Activated T-cell treated with anti-CD3 and anti-CD28 coated beads, Interleukin-2, amount 50 U/mL, for 72 hours (primary cell): ENCODE data around the gene USP46. TPM values are rescaled to one million over a fixed set of nuclear protein-coding genes. Genes with fewer than 3 reads are reported as not detected.

Source experiments
- ATAC-seq, 2 donors: fragments of 150-1000 bp; cut with Tn5 transposase; replicated peaks in 1 of 2; 2 replicates each; pipeline ENCODE4 v1.10.0; 2021; ENCODE audit warnings: moderate library complexity in 2 of 2, mild to moderate bottlenecking in 1 of 2
- DNase-seq, 2 donors: peaks; one replicate each; pipeline ENCODE4 v3.0.0; 2021 to 2022; ENCODE audit warnings: mixed read lengths in 1 of 2
- H3K27ac Mint-ChIP-seq: one replicate; pipeline ENCODE4 v1.8.0; 2022; ENCODE audit warnings: mild to moderate bottlenecking, moderate library complexity, mixed read lengths
- H3K27me3 Mint-ChIP-seq: one replicate; pipeline ENCODE4 v1.8.0; 2022; ENCODE audit warnings: low read depth, mixed read lengths
- H3K36me3 Mint-ChIP-seq, 2 donors: one replicate each; pipeline ENCODE4 v1.8.0; 2022; ENCODE audit warnings: mixed read lengths in 2 of 2, mild to moderate bottlenecking in 1 of 2; ENCODE audit not compliant: insufficient read depth in 2 of 2
- H3K4me1 Mint-ChIP-seq: one replicate; pipeline ENCODE4 v1.8.0; 2022; ENCODE audit warnings: low read depth, mixed read lengths
- H3K4me3 Mint-ChIP-seq, 2 donors: one replicate each; pipeline ENCODE4 v1.8.0; 2022; ENCODE audit warnings: mild to moderate bottlenecking in 2 of 2, mixed read lengths in 2 of 2, moderate library complexity in 2 of 2
- H3K9me3 Mint-ChIP-seq, 2 donors: one replicate each; pipeline ENCODE4 v1.8.0; 2022; ENCODE audit warnings: mixed read lengths in 2 of 2
- total RNA-seq, 2 donors: library from RNA; stranded (reverse); gene quantifications; one replicate each; pipeline ENCODE4 v1.2.3, GENCODE V29; 2022

Gene USP46
- total RNA-seq, 2 donors from 2014 or later = 4.9 to 8.5 TPM

DNA sequence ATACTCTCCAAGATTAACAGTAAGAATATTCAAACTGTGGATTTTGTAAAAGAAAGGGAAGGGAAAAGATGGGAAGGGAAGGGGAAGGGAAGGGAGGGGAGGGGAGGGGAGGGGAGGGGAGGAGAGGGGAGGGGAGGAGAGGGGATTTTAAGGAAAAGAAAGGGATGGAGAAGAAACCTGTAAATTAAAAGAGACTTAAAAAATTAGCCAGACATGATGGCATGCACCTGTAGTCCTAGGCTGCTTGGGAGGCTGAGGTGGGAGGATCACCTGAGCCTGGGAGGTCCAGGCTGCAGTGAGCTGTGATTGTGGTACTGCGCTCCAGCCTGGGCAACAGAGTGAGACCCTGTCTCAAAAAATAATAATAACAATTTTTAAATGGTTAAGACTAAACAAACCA is 83.7 kb downstream of the USP46 start:
- H3K4me3 Mint-ChIP-seq = no peak overlapping the region
- peaks cover 6% of the 10 kb centered on the region for H3K27me3 Mint-ChIP-seq
- no peak overlapping the region for H3K27ac Mint-ChIP-seq
- DNase-seq (no peak), ATAC-seq (no peak)
- H3K9me3 Mint-ChIP-seq = peaks cover 0 to 1% of the 10 kb centered on the region in 2 donors
- H3K4me1 Mint-ChIP-seq = peaks cover 4% of the 10 kb centered on the region
- H3K36me3 Mint-ChIP-seq = no peaks in the 10 kb centered on the region

DNA sequence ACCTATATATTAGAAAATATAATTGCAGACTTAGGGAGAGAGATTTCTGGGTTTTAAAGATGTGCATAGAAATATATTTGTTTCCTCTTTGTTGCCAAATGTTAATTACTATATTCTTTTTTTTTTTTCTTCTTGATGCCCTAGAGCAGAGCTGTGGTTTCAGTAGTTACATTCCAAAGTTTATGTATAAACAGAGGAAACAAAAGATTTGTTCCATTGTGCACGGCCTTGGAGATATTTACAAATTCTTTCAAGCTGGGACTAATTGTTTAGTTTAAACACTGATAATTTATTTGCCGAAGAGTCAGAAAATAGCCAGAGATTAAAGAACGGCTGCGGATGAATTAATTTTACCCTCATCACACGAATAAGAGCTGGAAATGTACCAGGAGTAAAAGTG is 85.1 kb downstream of the USP46 start:
- Mint-ChIP-seq H3K9me3 (peaks cover 0 to 1% of the 10 kb centered on the region in 2 donors), H3K4me1 (peaks cover 4% of the 10 kb centered on the region), H3K4me3 (no peak overlapping the region), H3K27ac (no peak overlapping the region), H3K27me3 (peaks cover 6% of the 10 kb centered on the region), H3K36me3 (no peaks in the 10 kb centered on the region)
- no peak for ATAC-seq
- DNase-seq = no peak

GRCh38 chr4:52573551-52573950 is 85.5 kb downstream of the USP46 start:
- H3K36me3 Mint-ChIP-seq = no peaks in the 10 kb centered on the region
- peaks cover 6% of the 10 kb centered on the region for H3K27me3 Mint-ChIP-seq
- peaks cover 4% of the 10 kb centered on the region for H3K4me1 Mint-ChIP-seq
- H3K4me3 Mint-ChIP-seq = no peak overlapping the region
- H3K9me3 Mint-ChIP-seq = peaks cover 0 to 1% of the 10 kb centered on the region in 2 donors
- no peak overlapping the region for H3K27ac Mint-ChIP-seq
- no peak for ATAC-seq
- DNase-seq = no peak

DNA sequence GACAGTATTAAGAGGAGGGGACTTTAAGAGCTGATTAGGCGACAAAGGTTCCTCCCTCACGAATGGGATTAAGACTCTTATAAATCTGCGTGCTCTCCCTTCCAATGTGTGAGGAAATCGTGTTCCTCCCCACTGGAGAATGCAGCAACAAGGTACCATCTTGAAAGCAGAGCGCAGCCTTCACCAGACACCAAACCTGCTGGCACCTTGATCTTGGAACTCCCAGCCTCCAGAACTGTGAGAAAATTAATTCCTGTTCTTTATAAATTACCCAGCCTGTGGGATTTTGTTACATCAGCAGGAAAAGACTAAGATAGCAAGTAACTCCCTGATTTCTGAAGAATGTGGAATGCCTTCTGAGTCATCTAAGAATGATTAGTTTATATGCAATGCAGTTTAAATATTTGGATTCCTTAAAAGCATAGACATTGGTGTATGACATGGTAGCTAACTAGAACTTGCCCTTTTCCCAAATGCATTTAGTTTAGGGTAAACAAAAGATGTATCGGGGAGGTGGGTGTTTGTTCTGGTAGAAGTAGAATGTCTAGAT is 86.1 kb downstream of the USP46 start:
- H3K27ac Mint-ChIP-seq = no peak overlapping the region
- DNase-seq (no peak), ATAC-seq (no peak)
- H3K36me3 Mint-ChIP-seq = no peaks in the 10 kb centered on the region
- no peak overlapping the region for H3K4me3 Mint-ChIP-seq
- peaks cover 0 to 1% of the 10 kb centered on the region in 2 donors for H3K9me3 Mint-ChIP-seq
- H3K4me1 Mint-ChIP-seq = peaks cover 4% of the 10 kb centered on the region
- H3K27me3 Mint-ChIP-seq = peaks cover 6% of the 10 kb centered on the region

DNA sequence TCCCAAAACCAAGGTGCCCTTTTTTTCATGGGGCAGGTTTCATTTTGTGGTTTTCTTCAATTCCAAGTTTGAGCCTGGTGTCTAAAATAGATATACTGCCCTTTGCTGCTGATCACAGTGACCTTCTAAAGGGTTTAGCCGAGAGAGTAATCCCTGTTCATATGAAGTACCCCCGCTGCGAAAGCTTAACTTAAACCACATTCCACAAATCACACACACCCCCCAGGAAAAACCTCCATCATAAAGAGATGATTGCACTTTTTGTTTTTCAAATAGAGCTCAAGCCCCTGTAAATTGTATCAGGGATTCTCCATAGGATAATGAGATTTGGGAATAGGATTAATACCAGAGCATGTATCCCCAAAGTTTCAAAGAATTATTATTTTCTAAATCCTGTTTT is 90.8 kb downstream of the USP46 start:
- Mint-ChIP-seq H3K27ac (no peak overlapping the region), H3K27me3 (peaks cover 21% of the 10 kb centered on the region), H3K4me3 (no peak overlapping the region), H3K36me3 (no peaks in the 10 kb centered on the region), H3K4me1 (no peaks in the 10 kb centered on the region), H3K9me3 (peaks cover 0 to 1% of the 10 kb centered on the region in 2 donors)
- ATAC-seq (no peak), DNase-seq (no peak)

DNA sequence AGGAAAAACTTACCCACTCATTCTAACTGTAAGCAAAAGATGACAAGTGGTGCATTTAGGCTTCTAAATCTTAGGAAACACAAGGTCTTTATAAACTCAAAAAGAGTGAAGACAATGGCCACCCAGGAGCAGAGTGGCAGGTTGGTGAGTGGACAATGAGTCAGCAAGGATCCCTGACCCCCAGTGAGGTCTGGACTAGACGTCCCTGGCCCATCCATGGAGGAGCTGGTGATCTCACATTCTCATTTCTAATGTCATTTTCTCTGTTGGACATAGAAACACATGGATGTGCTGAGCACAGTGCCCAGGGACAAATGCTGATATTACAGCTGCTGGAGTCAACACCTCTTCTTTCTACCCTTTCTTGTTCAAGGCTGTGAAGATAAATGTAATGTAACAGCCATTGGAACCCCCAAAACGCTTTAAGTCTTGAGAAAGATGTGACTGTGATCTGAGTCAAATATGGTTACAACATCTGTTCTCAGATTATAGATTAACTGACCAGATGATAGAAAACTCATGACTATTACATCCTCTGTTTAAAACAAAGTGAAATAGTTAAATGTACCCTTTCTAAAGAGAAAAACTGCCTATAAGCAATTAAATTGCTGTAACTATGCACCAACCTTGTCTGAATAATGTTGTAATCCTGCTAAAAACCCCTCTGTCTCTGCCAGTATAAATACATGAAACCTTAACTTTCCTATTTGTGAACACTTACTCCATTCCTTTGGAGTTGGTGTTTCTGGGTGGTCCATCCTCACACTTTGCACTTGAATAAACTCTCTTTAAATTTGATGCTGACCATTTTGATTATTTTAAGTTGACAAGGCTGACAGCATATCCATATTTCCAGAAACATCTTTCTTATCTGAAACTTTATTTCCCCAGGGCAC is 92.7 kb downstream of the USP46 start:
- ATAC-seq (no peak), DNase-seq (no peak)
- Mint-ChIP-seq H3K4me1 (no peaks in the 10 kb centered on the region), H3K9me3 (no peaks in the 10 kb centered on the region), H3K4me3 (no peak overlapping the region), H3K27ac (no peak overlapping the region), H3K27me3 (peaks cover 35% of the 10 kb centered on the region), H3K36me3 (no peaks in the 10 kb centered on the region)

DNA sequence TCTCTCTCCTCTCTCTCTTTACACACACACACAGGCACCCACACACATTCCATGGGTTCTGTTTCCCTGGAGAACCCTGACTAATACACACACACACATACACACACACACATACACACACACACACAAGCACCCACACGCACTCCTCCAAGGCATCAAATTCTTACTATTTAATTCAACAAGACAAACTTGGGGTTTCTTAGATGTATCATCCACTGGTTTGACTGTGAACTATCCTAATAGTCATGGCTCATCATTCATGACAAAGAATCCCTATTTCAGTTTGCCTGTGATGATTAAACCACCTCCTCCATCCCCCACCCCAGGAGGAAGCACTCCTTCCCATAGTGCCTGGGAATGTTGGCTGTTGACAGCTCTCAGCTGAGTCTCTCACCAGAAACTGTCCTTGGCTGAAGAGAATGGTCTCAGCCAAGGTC is 98.2 kb downstream of the USP46 start:
- H3K4me1 Mint-ChIP-seq = no peaks in the 10 kb centered on the region
- ATAC-seq = no peak
- no peaks in the 10 kb centered on the region for H3K9me3 Mint-ChIP-seq
- H3K27me3 Mint-ChIP-seq = peaks cover 36% of the 10 kb centered on the region
- H3K36me3 Mint-ChIP-seq = no peaks in the 10 kb centered on the region
- H3K27ac Mint-ChIP-seq = no peak overlapping the region
- no peak overlapping the region for H3K4me3 Mint-ChIP-seq
- DNase-seq = no peak

DNA sequence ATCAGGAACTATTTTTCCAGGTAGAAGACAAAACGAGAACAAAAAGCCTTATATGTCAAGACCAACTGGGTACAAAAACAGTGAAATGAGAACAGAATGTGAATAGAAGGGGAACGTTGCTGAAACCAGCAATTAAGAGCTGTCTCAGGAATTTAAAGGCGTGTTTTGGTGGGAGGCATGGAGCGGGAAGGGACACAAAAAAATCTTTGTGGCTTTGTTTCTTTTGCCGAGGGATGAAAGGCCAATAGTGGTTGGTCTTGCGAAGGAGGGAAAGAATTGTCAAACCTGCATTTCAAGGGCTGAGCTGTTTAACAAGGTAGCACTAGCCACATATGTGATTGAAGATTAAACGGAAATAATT is 103.8 kb downstream of the USP46 start:
- peaks cover 40% of the 10 kb centered on the region for H3K27me3 Mint-ChIP-seq
- ATAC-seq (no peak), DNase-seq (no peak)
- no peaks in the 10 kb centered on the region for H3K36me3 Mint-ChIP-seq
- H3K4me1 Mint-ChIP-seq = no peaks in the 10 kb centered on the region
- no peak overlapping the region for H3K27ac Mint-ChIP-seq
- no peaks in the 10 kb centered on the region for H3K9me3 Mint-ChIP-seq
- H3K4me3 Mint-ChIP-seq = no peak overlapping the region

GRCh38 chr4:52554612-52555355 is 104.3 kb downstream of the USP46 start:
- Mint-ChIP-seq H3K9me3 (no peaks in the 10 kb centered on the region), H3K27me3 (peaks cover 40% of the 10 kb centered on the region), H3K4me1 (no peaks in the 10 kb centered on the region), H3K27ac (no peak overlapping the region), H3K4me3 (no peak overlapping the region), H3K36me3 (no peaks in the 10 kb centered on the region)
- ATAC-seq (no peak), DNase-seq (no peak)

GRCh38 chr4:52552778-52553177 is 106.3 kb downstream of the USP46 start:
- no peaks in the 10 kb centered on the region for H3K9me3 Mint-ChIP-seq
- H3K27me3 Mint-ChIP-seq = peaks cover 42% of the 10 kb centered on the region
- ATAC-seq = no peak
- no peaks in the 10 kb centered on the region for H3K4me1 Mint-ChIP-seq
- H3K27ac Mint-ChIP-seq = no peak overlapping the region
- no peak overlapping the region for H3K4me3 Mint-ChIP-seq
- H3K36me3 Mint-ChIP-seq = no peaks in the 10 kb centered on the region
- no peak for DNase-seq

- H3K9me3 Mint-ChIP-seq = no peaks in the 10 kb centered on the region
- H3K27ac Mint-ChIP-seq = no peak overlapping the region
- ATAC-seq = no peak
- H3K4me3 Mint-ChIP-seq = no peak overlapping the region
- no peak for DNase-seq
- H3K27me3 Mint-ChIP-seq = peaks cover 36% of the 10 kb centered on the region
- no peaks in the 10 kb centered on the region for H3K4me1 Mint-ChIP-seq
- no peaks in the 10 kb centered on the region for H3K36me3 Mint-ChIP-seq
These were observed 107.6 kb downstream of the USP46 start for GRCh38 chr4:52551487-52551886.

- Mint-ChIP-seq H3K27ac (no peak overlapping the region), H3K4me1 (no peaks in the 10 kb centered on the region), H3K36me3 (no peaks in the 10 kb centered on the region), H3K9me3 (no peaks in the 10 kb centered on the region), H3K4me3 (no peak overlapping the region), H3K27me3 (peaks cover 33% of the 10 kb centered on the region)
- DNase-seq (no peak), ATAC-seq (no peak)
These were observed 108.9 kb downstream of the USP46 start for GRCh38 chr4:52550186-52550585.

- no peaks in the 10 kb centered on the region for H3K36me3 Mint-ChIP-seq
- H3K4me1 Mint-ChIP-seq = no peaks in the 10 kb centered on the region
- H3K4me3 Mint-ChIP-seq = no peak overlapping the region
- no peak for DNase-seq
- peaks cover 21% of the 10 kb centered on the region for H3K27me3 Mint-ChIP-seq
- H3K27ac Mint-ChIP-seq = no peak overlapping the region
- ATAC-seq = peak in 1 of 2 donors; percentile 53
- no peaks in the 10 kb centered on the region for H3K9me3 Mint-ChIP-seq
These were observed 110.1 kb downstream of the USP46 start for GRCh38 chr4:52548818-52549570.
